SK-N-SH (cell line): Measurements from ENCODE around the gene BMP7. TPM values are rescaled to one million over a fixed set of nuclear protein-coding genes. Genes with fewer than 3 reads are reported as not detected.

Source experiments
- CTCF ChIA-PET: fragments of 300-600, 350-600 bp; formaldehyde crosslinking; extraction: SDS; loops from one replicate; lab custom pipeline; 2021; lab: Yijun Ruan, JAX
- POLR2A ChIA-PET: fragments of 350-600 bp; sonication (Branson Sonifier 250); formaldehyde crosslinking; extraction: SDS; loops from one replicate; lab custom pipeline; 2020; ENCODE audit warnings: antibody characterized with exemption, inconsistent platforms; lab: Yijun Ruan, JAX
- DNase-seq: peaks from one replicate; pipeline ENCODE4 v3.0.0; 2012
- H2AFZ ChIP-seq: fragments of 200-600 bp; sonication (generic); 2 replicates; pipeline ENCODE4 v1.8.1; 2016; ENCODE audit warnings: antibody characterized with exemption, mild to moderate bottlenecking, low read depth
- H3F3A ChIP-seq: fragments of 200-600 bp; sonication (generic); replicated peaks from 2 replicates; pipeline ENCODE3; 2016; ENCODE audit warnings: antibody characterized with exemption, mild to moderate bottlenecking; ENCODE audit not compliant: insufficient read depth
- H3K27ac ChIP-seq, 2 experiments: fragments of 200-500 bp in 1 of 2; fragments of 200-600 bp in 1 of 2; sonication (Bioruptor generic) in 1 of 2; sonication (generic), shearing (Covaris generic) in 1 of 2; 2 replicates each; pipeline versions ENCODE4 v1.5.1 to v1.6.1; 2014 to 2016; ENCODE audit warnings: low read depth in 2 of 2, inconsistent platforms in 1 of 2, low read length in 1 of 2, mild to moderate bottlenecking in 1 of 2, mixed read lengths in 1 of 2
- H3K27me3 ChIP-seq: fragments of 200-600 bp; sonication (generic), shearing (Covaris generic); 2 replicates; pipeline ENCODE4 v1.6.1; 2016; ENCODE audit warnings: mixed run types; ENCODE audit not compliant: insufficient read depth
- H3K36me3 ChIP-seq, 2 experiments: fragments of 200-500 bp in 1 of 2; fragments of 200-600 bp in 1 of 2; sonication (Bioruptor generic) in 1 of 2; sonication (generic) in 1 of 2; replicated peaks in 1 of 2; 2 replicates each; pipeline versions ENCODE3 to v1.5.1; 2014 to 2016; ENCODE audit warnings: low read length in 1 of 2, mild to moderate bottlenecking in 1 of 2; ENCODE audit not compliant: insufficient read depth in 2 of 2, control insufficient read depth in 1 of 2
- H3K4me1 ChIP-seq, 2 experiments: fragments of 200-500 bp in 1 of 2; fragments of 200-600 bp in 1 of 2; sonication (Bioruptor generic) in 1 of 2; sonication (generic), shearing (Covaris generic) in 1 of 2; 2 replicates each; pipeline versions ENCODE4 v1.5.1 to v1.6.1; 2014 to 2016; ENCODE audit warnings: low read depth in 1 of 2, low read length in 1 of 2, mixed run types in 1 of 2; ENCODE audit not compliant: insufficient read depth in 2 of 2, control insufficient read depth in 1 of 2
- H3K4me2 ChIP-seq: fragments of 200-600 bp; sonication (generic), shearing (Covaris generic); 2 replicates; pipeline ENCODE4 v1.6.1; 2017; ENCODE audit warnings: mixed run types
- H3K4me3 ChIP-seq, 2 experiments: fragments of 200-500 bp in 1 of 2; fragments of 200-600 bp in 1 of 2; sonication (Bioruptor generic) in 1 of 2; sonication (generic), shearing (Covaris generic) in 1 of 2; 2 replicates each; pipeline versions ENCODE4 v1.5.1 to v1.8.1; 2014 to 2016; ENCODE audit warnings: low read depth in 2 of 2, inconsistent platforms in 1 of 2, low read length in 1 of 2, mild to moderate bottlenecking in 1 of 2, mixed read lengths in 1 of 2, moderate library complexity in 1 of 2
- H3K79me2 ChIP-seq: fragments of 200-600 bp; sonication (generic); 2 replicates; pipeline ENCODE4 v1.8.1; 2017; ENCODE audit warnings: mild to moderate bottlenecking; ENCODE audit not compliant: insufficient read depth
- H3K9ac ChIP-seq: fragments of 200-600 bp; sonication (generic); 2 replicates; pipeline ENCODE4 v1.6.1; 2017; ENCODE audit warnings: mixed run types
- H3K9me2 ChIP-seq: fragments of 200-600 bp; sonication (generic); 2 replicates; pipeline ENCODE4 v1.6.1; 2017; ENCODE audit warnings: mixed run types
- H3K9me3 ChIP-seq: fragments of 200-600 bp; sonication (generic); 2 replicates; pipeline ENCODE4 v1.6.1; 2017; ENCODE audit warnings: mixed run types, mild to moderate bottlenecking, moderate library complexity
- H4K20me1 ChIP-seq: fragments of 200-600 bp; sonication (generic); 2 replicates; pipeline ENCODE4 v1.6.1; 2017; ENCODE audit warnings: mild to moderate bottlenecking, mixed run types; ENCODE audit not compliant: insufficient read depth
- EP300 ChIP-seq, 2 experiments: IDR thresholded peaks; 2 replicates each; pipeline versions ENCODE4 v1.4.0 to v1.6.1; 2012; ENCODE audit warnings: borderline replicate concordance in 1 of 2, low read depth in 1 of 2, low read length in 1 of 2
- EZH2phosphoT487 ChIP-seq: fragments of 200-600 bp; sonication (generic); IDR thresholded peaks from 2 replicates; pipeline ENCODE4 v1.6.1; 2017; ENCODE audit warnings: low read depth, mixed run types, mild to moderate bottlenecking, antibody characterized with exemption, moderate library complexity, borderline replicate concordance
- FOXJ3 ChIP-seq: sonication (generic); formaldehyde crosslinking; IDR thresholded peaks from 2 replicates; pipeline ENCODE4 v1.5.1; 2020; ENCODE audit warnings: mild to moderate bottlenecking, missing genetic modification reagents
- FOXM1 ChIP-seq: IDR thresholded peaks from 2 replicates; pipeline ENCODE4 v1.4.0; 2012; ENCODE audit warnings: low read depth, mild to moderate bottlenecking
- GABPA ChIP-seq: IDR thresholded peaks from 2 replicates; pipeline ENCODE4 v1.4.0; 2012; ENCODE audit warnings: low read depth, mild to moderate bottlenecking
- GATA2 ChIP-seq: sonication (generic); formaldehyde crosslinking; IDR thresholded peaks from 2 replicates; pipeline ENCODE4 v1.5.0; 2020; ENCODE audit warnings: mild to moderate bottlenecking, missing genetic modification reagents
- IRF3 ChIP-seq: fragments of 150-350 bp; IDR thresholded peaks from 2 replicates; pipeline ENCODE4 v1.6.1; 2016; ENCODE audit warnings: mild to moderate bottlenecking, low read depth, low read length
- JUND ChIP-seq: IDR thresholded peaks from 2 replicates; pipeline ENCODE4 v1.4.0; 2012
- MEF2A ChIP-seq: IDR thresholded peaks from 2 replicates; pipeline ENCODE4 v1.4.0; 2012; ENCODE audit warnings: low read depth, borderline replicate concordance
- NFIC ChIP-seq: IDR thresholded peaks from 2 replicates; pipeline ENCODE4 v1.4.0; 2012; ENCODE audit warnings: borderline replicate concordance
- NRF1 ChIP-seq: IDR thresholded peaks from 2 replicates; pipeline ENCODE4 v1.6.1; 2012; ENCODE audit warnings: low read depth, mild to moderate bottlenecking, low read length
- POLR2AphosphoS5 ChIP-seq: IDR thresholded peaks from 2 replicates; pipeline ENCODE4 v1.6.1; 2012; ENCODE audit warnings: low read depth, low read length
- RCOR1 ChIP-seq: fragments of 150-350 bp; IDR thresholded peaks from 2 replicates; pipeline ENCODE4 v1.6.1; 2017; ENCODE audit warnings: antibody characterized with exemption, low read length
- RFX5 ChIP-seq: IDR thresholded peaks from 2 replicates; pipeline ENCODE4 v1.6.1; 2012; ENCODE audit warnings: mild to moderate bottlenecking, improper control_type of control experiment, low read length
- SIN3A ChIP-seq: IDR thresholded peaks from 2 replicates; pipeline ENCODE4 v1.6.1; 2012; ENCODE audit warnings: low read depth, mild to moderate bottlenecking, low read length, moderate library complexity, borderline replicate concordance
- SMC3 ChIP-seq: IDR thresholded peaks from 2 replicates; pipeline ENCODE4 v1.6.1; 2012; ENCODE audit warnings: low read depth, low read length, improper control_type of control experiment
- TAF1 ChIP-seq: IDR thresholded peaks from 2 replicates; pipeline ENCODE4 v1.6.1; 2012; ENCODE audit warnings: low read depth, mild to moderate bottlenecking, low read length, moderate library complexity, borderline replicate concordance
- TEAD4 ChIP-seq: IDR thresholded peaks from 2 replicates; pipeline ENCODE4 v1.4.0; 2012; ENCODE audit warnings: mild to moderate bottlenecking, borderline replicate concordance; ENCODE audit not compliant: insufficient read depth
- WGBS: methylation state at CpG from one replicate; pipeline ENCODE4 v1.1.6; 2017; ENCODE audit warnings: low lambda C conversion rate; 5-methylcytosine and 5-hydroxymethylcytosine counted together
- polyA plus RNA-seq, 3 experiments: library from polyadenylated mRNA; depleted of rRNA; stranded (reverse); fragments of >200 nt; gene quantifications; 2 replicates each; pipeline ENCODE4 v1.2.3, GENCODE V29; 2012

The BMP7 gene
- polyA plus RNA-seq, 1 of the 3 experiments (the other 2 are of a cell fraction): not detected

- H3K9me2 ChIP-seq: no peaks in the 10 kb centered on the region
- H3K4me3 ChIP-seq: no peak overlapping the region
- no peak overlapping the region for H3K9ac ChIP-seq
- POLR2A ChIA-PET: no interaction called here
- no peaks in the 10 kb centered on the region for H3K27me3 ChIP-seq
- H4K20me1 ChIP-seq: no peaks in the 10 kb centered on the region
- H3K4me2 ChIP-seq: no peak overlapping the region
- CTCF ChIA-PET: no interaction called here
- no peaks in the 10 kb centered on the region for H3K4me1 ChIP-seq
- H3K36me3 ChIP-seq: no peaks in the 10 kb centered on the region
- WGBS: 58% methylated on average over 19 of the region's 19 CpGs
- H3K9me3 ChIP-seq: no peaks in the 10 kb centered on the region
- no peak for DNase-seq
- no peaks in the 10 kb centered on the region for H3K79me2 ChIP-seq
- no peaks in the 10 kb centered on the region for H3F3A ChIP-seq
- TF ChIP-seq SMC3 (no peak), NRF1 (no peak), FOXJ3 (CRISPR knock-in tag) (no peak)
- no peak overlapping the region for H3K27ac ChIP-seq
- no peak overlapping the region for H2AFZ ChIP-seq
Observed at GRCh38 chr20:57177636-57178280, 88.7 kb downstream of the BMP7 start.

DNA sequence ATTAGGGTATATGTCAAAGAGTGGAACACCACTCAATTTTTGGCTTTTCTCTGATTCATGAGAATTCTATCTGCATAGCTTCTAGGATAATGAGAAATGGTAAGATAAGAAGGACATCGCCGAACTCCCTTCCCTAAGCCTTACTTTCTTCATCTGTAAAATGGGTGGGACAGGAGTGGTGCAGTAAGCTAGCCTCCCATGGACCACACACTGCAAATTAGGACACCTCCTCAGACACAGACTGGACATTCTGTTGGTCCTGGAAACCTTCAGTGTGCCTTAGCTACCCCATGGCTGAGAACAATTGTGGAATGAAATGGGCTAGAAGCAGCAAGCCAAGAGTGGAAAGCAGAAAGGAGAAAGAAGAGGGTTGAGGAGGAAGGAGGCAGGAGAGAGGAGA, 89.6 kb downstream of the BMP7 start:
- Histone ChIP-seq H2AFZ (no peak overlapping the region), H3K4me3 (no peak overlapping the region), H3K27ac (no peak overlapping the region), H3F3A (no peaks in the 10 kb centered on the region), H3K27me3 (no peaks in the 10 kb centered on the region), H3K9ac (no peak overlapping the region), H3K36me3 (no peaks in the 10 kb centered on the region), H3K4me2 (no peak overlapping the region), H3K9me3 (no peaks in the 10 kb centered on the region), H4K20me1 (no peaks in the 10 kb centered on the region), H3K4me1 (no peaks in the 10 kb centered on the region), H3K9me2 (no peaks in the 10 kb centered on the region), H3K79me2 (no peaks in the 10 kb centered on the region)
- POLR2A ChIA-PET: interaction anchor here (1.4 kb wide), 1 partner anchor 10 kb away, joined by 3 read pairs; no protein-coding TSS in a partner anchor
- CTCF ChIA-PET: interaction anchor here (1.1 kb wide), 1 partner anchor 87 kb away, joined by 3 read pairs; no protein-coding TSS in a partner anchor
- no peak for DNase-seq
- 40% methylated on average over 2 of the region's 2 CpGs for WGBS
- no peak for TF ChIP-seq RFX5
- TF ChIP-seq NRF1: no peak
- TF ChIP-seq SIN3A: no peak
- TF ChIP-seq EZH2phosphoT487: no peak
- no peak for TF ChIP-seq JUND
- no peak for TF ChIP-seq NFIC
- no peak for TF ChIP-seq POLR2AphosphoS5
- TF ChIP-seq EP300 (IDR thresholded peaks at IDR 0.05; ENCODE audit: borderline replicate concordance in 1 of 2, low read depth in 1 of 2, low read length in 1 of 2): no peak
- TF ChIP-seq SMC3: no peak
- no peak for TF ChIP-seq FOXM1
- TF ChIP-seq GATA2 (CRISPR knock-in tag): no peak
- TF ChIP-seq RCOR1: no peak
- no peak for TF ChIP-seq IRF3
- no peak for TF ChIP-seq GABPA
- no peak for TF ChIP-seq TEAD4
- no peak for TF ChIP-seq TAF1
- no peak for TF ChIP-seq MEF2A
